ENCODE data around the gene KCTD20.
"Not testable (repeated sequence)": the region's sequence is repeated elsewhere in the genome, so short reads cannot be mapped to it uniquely, and the experiment has no call there.

Gene KCTD20

GRCh38 chr6:36442671-36443470 lies at the start of gene KCTD20, which contains the start of gene PXT1:
Gene KCTD20 (plus strand): TSS chr6:36443000. CDS start chr6:36470098, 27,098 bp downstream.
Gene PXT1 (minus strand): TSS chr6:36442854. CDS start chr6:36426082, 16,772 bp downstream.
- H3K9me3 ChIP-seq (ENCODE audit: insufficient read depth, low read length): no peaks in the 10 kb centered on the region
- no peak for DNase-seq (ENCODE audit: low read depth, low spot score)
- H3K36me3 ChIP-seq (ENCODE audit: insufficient read depth, insufficient read length, low read length): peaks cover 12% of the 10 kb centered on the region
- peaks cover 2% of the 10 kb centered on the region for H3K4me1 ChIP-seq (ENCODE audit: insufficient read depth, insufficient read length)
- H3K4me3 ChIP-seq (ENCODE audit: insufficient read length, low read depth): peak within 1 kb of the TSS; percentile 86
- no peak for TF ChIP-seq YY1 (IDR thresholded peaks at IDR 0.05; ENCODE audit: insufficient read depth, insufficient read length)
- TF ChIP-seq SUZ12 (IDR thresholded peaks at IDR 0.05; ENCODE audit: extremely low read depth, insufficient read depth, insufficient read length): no peak
- no peak for TF ChIP-seq ZNF274 (IDR thresholded peaks at IDR 0.05; ENCODE audit: low read depth, low read length)
- no peaks in the 10 kb centered on the region for H3K27me3 ChIP-seq (ENCODE audit: insufficient read depth, insufficient read length)
- peak within 1 kb of the TSS; percentile 94 for H3K9ac ChIP-seq (ENCODE audit: insufficient read length, low read depth)

- no peak for TF ChIP-seq ZNF274 (IDR thresholded peaks at IDR 0.05; ENCODE audit: low read depth, low read length)
- no peak for TF ChIP-seq SUZ12 (IDR thresholded peaks at IDR 0.05; ENCODE audit: extremely low read depth, insufficient read depth, insufficient read length)
- TF ChIP-seq YY1 (IDR thresholded peaks at IDR 0.05; ENCODE audit: insufficient read depth, insufficient read length): no peak
- Histone ChIP-seq H3K9ac (ENCODE audit: insufficient read length, low read depth) (no peak overlapping the region), H3K4me1 (ENCODE audit: insufficient read depth, insufficient read length) (no peaks in the 10 kb centered on the region), H3K36me3 (ENCODE audit: insufficient read depth, insufficient read length, low read length) (no peaks in the 10 kb centered on the region), H3K27me3 (ENCODE audit: insufficient read depth, insufficient read length) (no peaks in the 10 kb centered on the region), H3K4me3 (ENCODE audit: insufficient read length, low read depth) (no peak overlapping the region), H3K9me3 (ENCODE audit: insufficient read depth, low read length) (no peaks in the 10 kb centered on the region)
- DNase-seq (ENCODE audit: low read depth, low spot score): no peak
Measured at GRCh38 chr6:36399970-36400369, 42.8 kb upstream of the KCTD20 start.

- H3K36me3 ChIP-seq (ENCODE audit: insufficient read depth, insufficient read length, low read length): no peaks in the 10 kb centered on the region
- H3K9ac ChIP-seq (ENCODE audit: insufficient read length, low read depth): no peak overlapping the region
- TF ChIP-seq ZNF274 (IDR thresholded peaks at IDR 0.05; ENCODE audit: low read depth, low read length) (no peak), SUZ12 (IDR thresholded peaks at IDR 0.05; ENCODE audit: extremely low read depth, insufficient read depth, insufficient read length) (no peak), YY1 (IDR thresholded peaks at IDR 0.05; ENCODE audit: insufficient read depth, insufficient read length) (no peak)
- no peak overlapping the region for H3K4me3 ChIP-seq (ENCODE audit: insufficient read length, low read depth)
- no peak for DNase-seq (ENCODE audit: low read depth, low spot score)
- no peaks in the 10 kb centered on the region for H3K4me1 ChIP-seq (ENCODE audit: insufficient read depth, insufficient read length)
- H3K9me3 ChIP-seq (ENCODE audit: insufficient read depth, low read length): no peaks in the 10 kb centered on the region
- no peaks in the 10 kb centered on the region for H3K27me3 ChIP-seq (ENCODE audit: insufficient read depth, insufficient read length)
Measured at GRCh38 chr6:36402481-36402880, 40.3 kb upstream of the KCTD20 start.

- Histone ChIP-seq H3K4me1 (ENCODE audit: insufficient read depth, insufficient read length) (no peaks in the 10 kb centered on the region), H3K4me3 (ENCODE audit: insufficient read length, low read depth) (no peak overlapping the region), H3K9ac (ENCODE audit: insufficient read length, low read depth) (no peak overlapping the region), H3K27me3 (ENCODE audit: insufficient read depth, insufficient read length) (no peaks in the 10 kb centered on the region), H3K9me3 (ENCODE audit: insufficient read depth, low read length) (no peaks in the 10 kb centered on the region), H3K36me3 (ENCODE audit: insufficient read depth, insufficient read length, low read length) (no peaks in the 10 kb centered on the region)
- DNase-seq (ENCODE audit: low read depth, low spot score): no peak
- no peak for TF ChIP-seq SUZ12 (IDR thresholded peaks at IDR 0.05; ENCODE audit: extremely low read depth, insufficient read depth, insufficient read length)
- no peak for TF ChIP-seq ZNF274 (IDR thresholded peaks at IDR 0.05; ENCODE audit: low read depth, low read length)
- TF ChIP-seq YY1 (IDR thresholded peaks at IDR 0.05; ENCODE audit: insufficient read depth, insufficient read length): no peak
Measured at GRCh38 chr6:36404164-36404563, 38.6 kb upstream of the KCTD20 start.

GRCh38 chr6:36409718-36410117 lies 33.1 kb upstream of the KCTD20 start:
- not testable (repeated sequence) for H3K4me3 ChIP-seq (ENCODE audit: insufficient read length, low read depth)

GRCh38 chr6:36413489-36414480 lies 29.0 kb upstream of the KCTD20 start:
- DNase-seq (ENCODE audit: low read depth, low spot score): no peak
- Histone ChIP-seq H3K4me1 (ENCODE audit: insufficient read depth, insufficient read length) (no peaks in the 10 kb centered on the region), H3K4me3 (ENCODE audit: insufficient read length, low read depth) (no peak overlapping the region), H3K36me3 (ENCODE audit: insufficient read depth, insufficient read length, low read length) (no peaks in the 10 kb centered on the region), H3K9ac (ENCODE audit: insufficient read length, low read depth) (no peak overlapping the region), H3K9me3 (ENCODE audit: insufficient read depth, low read length) (peaks cover 3% of the 10 kb centered on the region; the same call in 1 of the 2 replicates), H3K27me3 (ENCODE audit: insufficient read depth, insufficient read length) (no peaks in the 10 kb centered on the region)
- no peak for TF ChIP-seq ZNF274 (IDR thresholded peaks at IDR 0.05; ENCODE audit: low read depth, low read length)
- no peak for TF ChIP-seq SUZ12 (IDR thresholded peaks at IDR 0.05; ENCODE audit: extremely low read depth, insufficient read depth, insufficient read length)
- no peak for TF ChIP-seq YY1 (IDR thresholded peaks at IDR 0.05; ENCODE audit: insufficient read depth, insufficient read length)

More at GRCh38 chr6:36409718-36410117, 33.1 kb upstream of the KCTD20 start:
- not testable (repeated sequence) for H3K36me3 ChIP-seq (ENCODE audit: insufficient read depth, insufficient read length, low read length); DNase-seq (ENCODE audit: low read depth, low spot score); H3K9ac ChIP-seq (ENCODE audit: insufficient read length, low read depth); H3K4me1 ChIP-seq (ENCODE audit: insufficient read depth, insufficient read length); H3K27me3 ChIP-seq (ENCODE audit: insufficient read depth, insufficient read length); H3K9me3 ChIP-seq (ENCODE audit: insufficient read depth, low read length)

- no peaks in the 10 kb centered on the region for H3K27me3 ChIP-seq (ENCODE audit: insufficient read depth, insufficient read length)
- no peaks in the 10 kb centered on the region for H3K36me3 ChIP-seq (ENCODE audit: insufficient read depth, insufficient read length, low read length)
- no peak overlapping the region for H3K4me3 ChIP-seq (ENCODE audit: insufficient read length, low read depth)
- TF ChIP-seq ZNF274 (IDR thresholded peaks at IDR 0.05; ENCODE audit: low read depth, low read length): no peak
- TF ChIP-seq YY1 (IDR thresholded peaks at IDR 0.05; ENCODE audit: insufficient read depth, insufficient read length): no peak
- no peak for TF ChIP-seq SUZ12 (IDR thresholded peaks at IDR 0.05; ENCODE audit: extremely low read depth, insufficient read depth, insufficient read length)
- H3K9ac ChIP-seq (ENCODE audit: insufficient read length, low read depth): no peak overlapping the region
- peaks cover 3% of the 10 kb centered on the region; the same call in 1 of the 2 replicates for H3K9me3 ChIP-seq (ENCODE audit: insufficient read depth, low read length)
- H3K4me1 ChIP-seq (ENCODE audit: insufficient read depth, insufficient read length): no peaks in the 10 kb centered on the region
- no peak for DNase-seq (ENCODE audit: low read depth, low spot score)
Measured at GRCh38 chr6:36414481-36414880, 28.3 kb upstream of the KCTD20 start.

Data from NT2/D1 (cell line).